HepG2 (cell line): ENCODE data around the gene COG8. TPM values are rescaled to one million over a fixed set of nuclear protein-coding genes. Genes with fewer than 3 reads are reported as not detected.
A peak's percentile ranks its signal among the peaks of the same experiment; 100 is the strongest.

Experiments
- AHR ChIP-seq: IDR thresholded peaks from 2 replicates; pipeline ENCODE4 v1.6.1; 2018; ENCODE audit warnings: missing genetic modification reagents, missing compliant biosample characterization
- HMG20A ChIP-seq: IDR thresholded peaks from 2 replicates; pipeline ENCODE4 v1.6.1; 2016; ENCODE audit warnings: borderline replicate concordance
- MTF2 ChIP-seq: sonication (generic); formaldehyde crosslinking; IDR thresholded peaks from 2 replicates; pipeline ENCODE4 v1.5.0; 2020; ENCODE audit warnings: missing genetic modification reagents, borderline replicate concordance
- NPAS2 ChIP-seq: sonication (generic); formaldehyde crosslinking; IDR thresholded peaks from 2 replicates; pipeline ENCODE4 v1.8.0; 2022; ENCODE audit warnings: mild to moderate bottlenecking, missing genetic modification reagents, borderline replicate concordance
- PHF20 ChIP-seq: sonication (generic); formaldehyde crosslinking; IDR thresholded peaks from 2 replicates; pipeline ENCODE4 v1.5.0; 2020; ENCODE audit warnings: mild to moderate bottlenecking, missing genetic modification reagents
- POGZ ChIP-seq: sonication (generic); formaldehyde crosslinking; IDR thresholded peaks from 2 replicates; pipeline ENCODE4 v1.4.0; 2020; ENCODE audit warnings: mild to moderate bottlenecking, missing genetic modification reagents
- PRDM10 ChIP-seq: sonication (generic); formaldehyde crosslinking; IDR thresholded peaks from 2 replicates; pipeline ENCODE4 v1.4.0; 2020; ENCODE audit warnings: low read depth, missing genetic modification reagents
- SMARCC2 ChIP-seq: fragments of 450-650 bp; IDR thresholded peaks from 2 replicates; pipeline ENCODE4 v1.6.1; 2017; ENCODE audit warnings: antibody characterized with exemption, mild to moderate bottlenecking
- SNAPC4 ChIP-seq: sonication (generic); formaldehyde crosslinking; IDR thresholded peaks from 2 replicates; pipeline ENCODE4 v1.4.0; 2020; ENCODE audit warnings: mild to moderate bottlenecking, missing genetic modification reagents
- ZBTB49 ChIP-seq: sonication (generic); formaldehyde crosslinking; IDR thresholded peaks from 2 replicates; pipeline ENCODE4 v1.4.0; 2020; ENCODE audit warnings: missing genetic modification reagents, borderline replicate concordance
- ZFX ChIP-seq: sonication (generic); formaldehyde crosslinking; IDR thresholded peaks from 2 replicates; pipeline ENCODE4 v1.4.0; 2020; ENCODE audit warnings: mild to moderate bottlenecking, low read depth, missing genetic modification reagents, moderate library complexity
- ZFYVE20 ChIP-seq: sonication (generic); formaldehyde crosslinking; IDR thresholded peaks from 2 replicates; pipeline ENCODE4 v1.8.0; 2023; ENCODE audit warnings: low read depth, mild to moderate bottlenecking, moderate library complexity, missing genetic modification reagents, borderline replicate concordance
- ZNF224 ChIP-seq: sonication (generic); formaldehyde crosslinking; IDR thresholded peaks from 2 replicates; pipeline ENCODE4 v1.5.0; 2020; ENCODE audit warnings: mild to moderate bottlenecking, missing genetic modification reagents
- ZNF724P ChIP-seq: sonication (generic); formaldehyde crosslinking; IDR thresholded peaks from 2 replicates; pipeline ENCODE4 v1.8.0; 2022; ENCODE audit warnings: missing genetic modification reagents, borderline replicate concordance
- ZNF768 ChIP-seq: sonication (generic); formaldehyde crosslinking; IDR thresholded peaks from 2 replicates; pipeline ENCODE4 v1.4.0; 2020; ENCODE audit warnings: missing genetic modification reagents
- ZNF777 ChIP-seq: sonication (generic); formaldehyde crosslinking; IDR thresholded peaks from 2 replicates; pipeline ENCODE4 v1.4.0; 2020; ENCODE audit warnings: missing genetic modification reagents
- polyA plus RNA-seq, 8 experiments: library from polyadenylated mRNA; depleted of rRNA in 3 of 8; stranded (reverse) in 7 of 8; unstranded in 1 of 8; fragments of >200 nt; fragmentation: Illumina TruSeq in 4 of 8; extraction: Trizol in 4 of 8; gene quantifications; 2 replicates each; pipeline versions ENCODE4 v1.2.1 to v1.2.3, GENCODE V29; 2011 to 2016; ENCODE audit warnings: low read depth in 4 of 8, missing spikeins in 1 of 8, mixed read lengths in 1 of 8; ENCODE audit not compliant: insufficient read depth in 1 of 8
- total RNA-seq, 5 experiments: library from RNA; depleted of rRNA; stranded (reverse); fragments of >200 nt; fragmentation: Illumina TruSeq; extraction: Trizol; gene quantifications; 2 replicates each; pipeline ENCODE4 v1.2.3, GENCODE V29; 2016; ENCODE audit warnings: low read depth in 1 of 5

Gene COG8
- total and polyA plus RNA-seq, 2 of the 13 experiments (the other 11 are each of a cell fraction or from before 2014, with no cell fraction given), result 45.5 to 52.1 TPM

- TF ChIP-seq ZFYVE20 (CRISPR knock-in tag), result no peak
- TF ChIP-seq SMARCC2, result no peak
- no peak for TF ChIP-seq ZBTB49 (CRISPR knock-in tag)
- no peak for TF ChIP-seq ZNF224 (CRISPR knock-in tag)
- 0 out of 2 replicates have a peak, but pooled peaks have one; percentile 30 for TF ChIP-seq AHR
- peak; percentile 65; the same call in 1 of the 2 replicates for TF ChIP-seq PRDM10 (CRISPR knock-in tag)
- TF ChIP-seq ZNF768 (CRISPR knock-in tag), result no peak
- no peak for TF ChIP-seq ZNF777 (CRISPR knock-in tag)
- TF ChIP-seq ZNF724P (CRISPR knock-in tag), result no peak
- no peak for TF ChIP-seq SNAPC4 (CRISPR knock-in tag)
- TF ChIP-seq ZFX (CRISPR knock-in tag), result peak; percentile 76
- 0 out of 2 replicates have a peak, but pooled peaks have one; percentile 54 for TF ChIP-seq POGZ (CRISPR knock-in tag)
- no peak for TF ChIP-seq MTF2 (CRISPR knock-in tag)
- TF ChIP-seq PHF20 (CRISPR knock-in tag), result 0 out of 2 replicates have a peak, but pooled peaks have one; percentile 40
- no peak; the same call in 1 of the 2 replicates for TF ChIP-seq HMG20A (CRISPR knock-in tag)
- no peak for TF ChIP-seq NPAS2 (CRISPR knock-in tag)
Observed at GRCh38 chr16:69326172-69326873, 13.0 kb downstream of the COG8 start (continued).
